Fibroblast of skin of right quadriceps (primary cell): Measurements from ENCODE around the gene MICAL3.
"Not testable (repeated sequence)": the region's sequence is repeated elsewhere in the genome, so short reads cannot be mapped to it uniquely, and the experiment has no call there.

Experiments
- DNase-seq: peaks from one replicate; pipeline ENCODE4 v3.0.0-alpha.2; 2013

MICAL3 gene

GRCh38 chr22:17948101-17948500, 76.3 kb downstream of the MICAL3 start:
- no peak for DNase-seq

- DNase-seq: no peak
These were observed 77.5 kb downstream of the MICAL3 start for GRCh38 chr22:17946662-17947367.

GRCh38 chr22:17945888-17946648, 78.3 kb downstream of the MICAL3 start:
- DNase-seq: no peak

- no peak for DNase-seq
These were observed 79.0 kb downstream of the MICAL3 start for GRCh38 chr22:17945156-17945887.

- DNase-seq: no peak
These were observed 80.1 kb downstream of the MICAL3 start for GRCh38 chr22:17944256-17944655.

- DNase-seq: no peak
These were observed 80.7 kb downstream of the MICAL3 start for GRCh38 chr22:17943533-17944249.

- no peak for DNase-seq
These were observed 81.6 kb downstream of the MICAL3 start for GRCh38 chr22:17942721-17943120.

- DNase-seq: no peak
These were observed 82.6 kb downstream of the MICAL3 start for GRCh38 chr22:17941471-17942406.

- no peak for DNase-seq
These were observed 84.8 kb downstream of the MICAL3 start for GRCh38 chr22:17939579-17939978.

- no peak for DNase-seq
These were observed 85.3 kb downstream of the MICAL3 start for GRCh38 chr22:17939011-17939410.

GRCh38 chr22:17938484-17938924, 85.9 kb downstream of the MICAL3 start:
- no peak for DNase-seq

GRCh38 chr22:17932457-17932856, 91.9 kb downstream of the MICAL3 start:
- not testable (repeated sequence) for DNase-seq

GRCh38 chr22:17931400-17931825, 92.9 kb downstream of the MICAL3 start:
- DNase-seq: no peak

GRCh38 chr22:17930455-17931313, 93.7 kb downstream of the MICAL3 start:
- DNase-seq: no peak

- DNase-seq: no peak
These were observed 94.5 kb downstream of the MICAL3 start for GRCh38 chr22:17929909-17930308.

- no peak for DNase-seq
These were observed 96.0 kb downstream of the MICAL3 start for GRCh38 chr22:17928391-17928790.

- DNase-seq: no peak
These were observed 97.3 kb downstream of the MICAL3 start for GRCh38 chr22:17927062-17927461.

- DNase-seq: no peak
These were observed 97.8 kb downstream of the MICAL3 start for GRCh38 chr22:17926516-17926915.

- DNase-seq: no peak
These were observed 98.9 kb downstream of the MICAL3 start for GRCh38 chr22:17925431-17925841.

- no peak for DNase-seq
These were observed 99.5 kb downstream of the MICAL3 start for GRCh38 chr22:17924735-17925364.
